IMR-90 (cell line): Measurements from ENCODE around the gene PAMR1. TPM values are rescaled to one million over a fixed set of nuclear protein-coding genes. Genes with fewer than 3 reads are reported as not detected.

Source experiments
- ATAC-seq: fragments of 200-7000 bp; cut with Tn5 transposase; 2 replicates; pipeline ENCODE4 v1.9.1; 2020; ENCODE audit warnings: low read depth, mild to moderate bottlenecking, moderate library complexity
- BruUV-seq: library from RNA; stranded (reverse); fragments of 400-500 nt; replicated peaks from 2 replicates; lab custom pipeline; 2021; lab: Mats Ljungman, UMichigan
- CTCF ChIA-PET: fragments of 300-600 bp; formaldehyde crosslinking; extraction: SDS; loops from one replicate; lab custom pipeline; 2021; ENCODE audit warnings: antibody characterized with exemption; lab: Yijun Ruan, JAX
- POLR2A ChIA-PET: fragments of 300-600 bp; sonication (Branson Sonifier 250); formaldehyde crosslinking; loops from one replicate; lab custom pipeline; 2022; ENCODE audit warnings: antibody characterized with exemption; ENCODE audit not compliant: unreplicated experiment; lab: Charles Lee
- DNase-seq: peaks from one replicate; pipeline ENCODE4 v3.0.0; 2013
- H2AFZ ChIP-seq: replicated peaks from 2 replicates; pipeline ENCODE3; 2013; ENCODE audit warnings: low read length, mild to moderate bottlenecking; ENCODE audit not compliant: poor library complexity
- H2AK5ac ChIP-seq: 2 replicates; pipeline ENCODE4 v1.6.1; 2013; ENCODE audit warnings: low read depth, low read length, inconsistent platforms
- H2AK9ac ChIP-seq: replicated peaks from 2 replicates; pipeline ENCODE3; 2013; ENCODE audit warnings: mild to moderate bottlenecking, low read depth, low read length, moderate library complexity; ENCODE audit not compliant: poor library complexity
- H2BK120ac ChIP-seq: 2 replicates; pipeline ENCODE4 v1.6.1; 2013; ENCODE audit warnings: low read depth, low read length, inconsistent platforms
- H2BK15ac ChIP-seq: 3 replicates; pipeline ENCODE4 v1.6.1; 2013; ENCODE audit warnings: low read depth, low read length, inconsistent platforms
- H2BK20ac ChIP-seq: 2 replicates; pipeline ENCODE4 v1.6.1; 2013; ENCODE audit warnings: low read depth, mild to moderate bottlenecking, inconsistent platforms, low read length, moderate library complexity
- H2BK5ac ChIP-seq: 2 replicates; pipeline ENCODE4 v1.6.1; 2013; ENCODE audit warnings: mild to moderate bottlenecking, low read depth, low read length, inconsistent platforms; ENCODE audit not compliant: poor library complexity, severe bottlenecking
- H3K14ac ChIP-seq: replicated peaks from 2 replicates; pipeline ENCODE4 v1.6.1; 2013; ENCODE audit warnings: low read depth, low read length, inconsistent platforms
- H3K18ac ChIP-seq: 2 replicates; pipeline ENCODE4 v1.6.1; 2013; ENCODE audit warnings: low read depth, low read length, control low read depth
- H3K23ac ChIP-seq: 2 replicates; pipeline ENCODE4 v1.6.1; 2013; ENCODE audit warnings: low read depth, low read length, inconsistent platforms
- H3K27ac ChIP-seq: 2 replicates; pipeline ENCODE4 v1.5.1; 2013; ENCODE audit warnings: mild to moderate bottlenecking, control low read depth, low read length; ENCODE audit not compliant: insufficient read depth
- H3K27me3 ChIP-seq: 2 replicates; pipeline ENCODE4 v1.6.1; 2013; ENCODE audit warnings: low read length; ENCODE audit not compliant: control insufficient read depth, insufficient read depth
- H3K36me3 ChIP-seq: 2 replicates; pipeline ENCODE4 v1.6.1; 2013; ENCODE audit warnings: low read length, mixed read lengths; ENCODE audit not compliant: control insufficient read depth, insufficient read depth
- H3K4ac ChIP-seq: 2 replicates; pipeline ENCODE4 v1.6.1; 2013; ENCODE audit warnings: low read depth, low read length, inconsistent platforms
- H3K4me1 ChIP-seq: 2 replicates; pipeline ENCODE4 v1.6.1; 2013; ENCODE audit warnings: low read length, mixed read lengths; ENCODE audit not compliant: control insufficient read depth, insufficient read depth
- H3K4me2 ChIP-seq: 2 replicates; pipeline ENCODE4 v1.6.1; 2013; ENCODE audit warnings: low read depth, mild to moderate bottlenecking, control low read depth, low read length, moderate library complexity
- H3K4me3 ChIP-seq: 2 replicates; pipeline ENCODE4 v1.5.1; 2013; ENCODE audit warnings: low read depth, mild to moderate bottlenecking, control low read depth, low read length, moderate library complexity; ENCODE audit not compliant: insufficient read depth
- H3K56ac ChIP-seq: 2 replicates; pipeline ENCODE4 v1.6.1; 2013; ENCODE audit warnings: low read length, inconsistent platforms; ENCODE audit not compliant: insufficient read depth; ENCODE audit errors: extremely low read depth
- H3K79me1 ChIP-seq, 2 experiments: 2 replicates each; pipeline ENCODE4 v1.6.1; 2013; ENCODE audit warnings: low read length in 2 of 2, inconsistent platforms in 1 of 2, low read depth in 1 of 2
- H3K9ac ChIP-seq: 2 replicates; pipeline ENCODE4 v1.6.1; 2013; ENCODE audit warnings: low read depth, low read length, control low read depth
- H3K9me1 ChIP-seq: 2 replicates; pipeline ENCODE4 v1.6.1; 2013; ENCODE audit warnings: low read length, inconsistent platforms; ENCODE audit not compliant: insufficient read depth
- H3K9me3 ChIP-seq: 2 replicates; pipeline ENCODE4 v1.6.1; 2013; ENCODE audit warnings: low read length; ENCODE audit not compliant: control insufficient read depth, insufficient read depth
- H4K20me1 ChIP-seq: 2 replicates; pipeline ENCODE4 v1.6.1; 2013; ENCODE audit warnings: low read length, inconsistent platforms; ENCODE audit not compliant: insufficient read depth
- H4K5ac ChIP-seq: 2 replicates; pipeline ENCODE4 v1.6.1; 2013; ENCODE audit warnings: mild to moderate bottlenecking, low read depth, low read length, control low read depth
- H4K8ac ChIP-seq, 2 experiments: 2 replicates each; pipeline ENCODE4 v1.6.1; 2013; ENCODE audit warnings: low read depth in 2 of 2, low read length in 2 of 2, control low read depth in 1 of 2, inconsistent platforms in 1 of 2
- H4K91ac ChIP-seq: 2 replicates; pipeline ENCODE4 v1.6.1; 2013; ENCODE audit warnings: low read depth, low read length, inconsistent platforms; ENCODE audit not compliant: insufficient read depth
- CEBPB ChIP-seq: IDR thresholded peaks from 2 replicates; pipeline ENCODE4 v1.6.1; 2012; ENCODE audit warnings: low read depth, low read length, improper control_type of control experiment
- CHD1 ChIP-seq: IDR thresholded peaks from 2 replicates; pipeline ENCODE4 v1.6.1; 2012; ENCODE audit warnings: low read depth, low read length, improper control_type of control experiment
- FOS ChIP-seq: fragments of 150-350 bp; IDR thresholded peaks from 2 replicates; pipeline ENCODE4 v1.6.1; 2016; ENCODE audit warnings: low read depth, low read length
- MAFK ChIP-seq: IDR thresholded peaks from 2 replicates; pipeline ENCODE4 v1.6.1; 2012; ENCODE audit warnings: low read depth, low read length, improper control_type of control experiment
- MAZ ChIP-seq: IDR thresholded peaks from 2 replicates; pipeline ENCODE4 v1.6.1; 2012; ENCODE audit warnings: low read depth, mild to moderate bottlenecking, low read length, improper control_type of control experiment, moderate library complexity, borderline replicate concordance
- MXI1 ChIP-seq: IDR thresholded peaks from 2 replicates; pipeline ENCODE4 v1.6.1; 2012; ENCODE audit warnings: low read depth, mild to moderate bottlenecking, low read length, moderate library complexity, borderline replicate concordance
- NFE2L2 ChIP-seq: fragments of 150-350 bp; IDR thresholded peaks from 2 replicates; pipeline ENCODE4 v1.6.1; 2016; ENCODE audit warnings: low read depth, mild to moderate bottlenecking, low read length
- POLR2A ChIP-seq: IDR thresholded peaks from 2 replicates; pipeline ENCODE4 v1.6.1; 2012; ENCODE audit warnings: mild to moderate bottlenecking, low read depth, low read length
- RAD21 ChIP-seq: IDR thresholded peaks from 2 replicates; pipeline ENCODE4 v1.6.1; 2012; ENCODE audit warnings: low read length, improper control_type of control experiment
- RCOR1 ChIP-seq: IDR thresholded peaks from 2 replicates; pipeline ENCODE4 v1.6.1; 2012; ENCODE audit warnings: mild to moderate bottlenecking, low read length, improper control_type of control experiment; ENCODE audit not compliant: insufficient replicate concordance
- RFX5 ChIP-seq: IDR thresholded peaks from 2 replicates; pipeline ENCODE4 v1.8.0; 2012; ENCODE audit warnings: low read depth, mild to moderate bottlenecking, low read length, moderate library complexity
- SMC3 ChIP-seq: fragments of 150-350 bp; IDR thresholded peaks from 2 replicates; pipeline ENCODE4 v1.6.1; 2016; ENCODE audit warnings: low read depth, mild to moderate bottlenecking, antibody characterized with exemption, low read length, moderate library complexity
- WGBS, 2 experiments: methylation state at CpG; one replicate each; pipeline versions ENCODE4 v1.1.5 to v1.1.7; 2013; ENCODE audit warnings: missing lambda C conversion rate in 2 of 2; ENCODE audit not compliant: insufficient read length in 1 of 2; ENCODE audit errors: extremely low coverage in 2 of 2; 5-methylcytosine and 5-hydroxymethylcytosine counted together
- dilution Hi-C: fragments of 300-500 bp; cut with HindIII; formaldehyde crosslinking; loops from one replicate; pipeline ENCODE4 v1.14.3; 2018; ENCODE audit warnings: low sequenced_read_pairs; ENCODE audit not compliant: unreplicated experiment
- in situ Hi-C: fragments of 300-500 bp; cut with MboI; formaldehyde crosslinking; loops from 3 replicates; pipeline ENCODE4 v1.14.3; 2019; ENCODE audit warnings: low sequenced_read_pairs, inconsistent platforms, mixed read lengths
- intact Hi-C: fragments of 100-400 bp; cut with micrococcal nuclease; formaldehyde crosslinking; loops from 2 replicates; pipeline ENCODE4 v1.10.0; 2022
- polyA plus RNA-seq, 3 experiments: library from polyadenylated mRNA; depleted of rRNA; stranded (reverse); fragments of >200 nt; gene quantifications; 2 replicates each; pipeline ENCODE4 v1.2.3, GENCODE V29; 2012; ENCODE audit warnings: low replicate concordance in 1 of 3
- total RNA-seq: library from RNA; depleted of rRNA; stranded (reverse); fragments of >200 nt; gene quantifications from 2 replicates; pipeline ENCODE4 v1.2.3, GENCODE V29; 2012
- TF ChIP-seq, protein P1 (sequence below): fragments of 150-350 bp; IDR thresholded peaks from 2 replicates; pipeline ENCODE4 v1.6.1; 2016; ENCODE audit warnings: low read depth, mild to moderate bottlenecking, low read length, moderate library complexity, borderline replicate concordance
- TF ChIP-seq, protein P2 (sequence below): conservative IDR thresholded peaks from 2 replicates; pipeline ENCODE4 v1.5.1; 2012; ENCODE audit warnings: mild to moderate bottlenecking, low read depth, low read length, improper control_type of control experiment
- TF ChIP-seq, protein P3 (sequence below): fragments of 150-350 bp; IDR thresholded peaks from 2 replicates; pipeline ENCODE4 v1.6.1; 2017; ENCODE audit warnings: mild to moderate bottlenecking, antibody characterized with exemption, low read length, low read depth

Gene PAMR1
- total and polyA plus RNA-seq, 2 of the 4 experiments (the other 2 are of a cell fraction) = 70.7 to 80.7 TPM

DNA sequence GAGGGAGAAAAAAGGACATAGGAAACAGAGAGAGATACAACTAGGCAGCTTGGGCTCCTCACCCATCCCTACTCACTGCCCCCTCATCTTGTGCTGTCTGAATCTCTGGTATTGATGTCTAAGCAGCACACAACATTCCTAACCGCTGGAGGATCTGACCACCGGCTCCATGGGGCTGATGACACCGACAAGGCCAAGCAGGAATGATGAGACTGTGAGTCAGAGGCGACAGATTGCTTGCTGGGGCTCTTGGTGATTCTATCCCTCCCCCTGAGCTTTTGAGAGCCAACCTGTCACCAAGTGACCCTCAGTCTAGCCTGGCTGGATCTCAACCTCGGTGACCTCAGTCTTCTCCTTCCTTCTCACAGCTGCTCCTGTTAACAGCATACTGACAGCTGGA is 13.8 kb downstream of the PAMR1 start:
- dilution Hi-C loops (no loop called here), in situ Hi-C loops (no loop called here), intact Hi-C loops (loop anchor here (5.0 kb wide), 1 partner anchor 71 kb away; no protein-coding TSS in a partner anchor)
- Histone ChIP-seq H3K18ac (peak overlapping the region; percentile 40; the same call in 1 of the 2 replicates), H3K4ac (peak overlapping the region; percentile 87), H2BK15ac (peak overlapping the region; percentile 64; the same call in 2 of the 3 replicates), H4K20me1 (peaks cover 3% of the 10 kb centered on the region; the same call in 1 of the 2 replicates), H3K9me3 (peaks cover 3% of the 10 kb centered on the region; the same call in 1 of the 2 replicates), H2BK120ac (peak overlapping the region; percentile 95), H2BK5ac (peak overlapping the region; percentile 80), H3K56ac (no peak overlapping the region), H3K9ac (no peak overlapping the region), H3K4me2 (peak overlapping the region; percentile 11; the same call in 1 of the 2 replicates), H2AK5ac (peak overlapping the region; percentile 95), H2AFZ (peak overlapping the region; percentile 9), H3K27ac (peak overlapping the region; percentile 39), H3K14ac (peak overlapping the region; percentile 61; the same call in 1 of the 2 replicates), H2BK20ac (peak overlapping the region; percentile 87), H3K4me3 (no peak overlapping the region), H3K23ac (peak overlapping the region; percentile 72; the same call in 1 of the 2 replicates), H3K79me1 (peaks cover 18 to 79% of the 10 kb centered on the region in 2 experiments; a peak in 3 of 4 replicates), H4K5ac (no peak overlapping the region; the same call in 1 of the 2 replicates), H3K9me1 (peaks cover 34% of the 10 kb centered on the region), H4K8ac (peak overlapping the region in 1 of 2 experiments; percentile 77; a peak in 3 of 4 replicates), H3K27me3 (no peaks in the 10 kb centered on the region), H3K36me3 (peaks cover 8% of the 10 kb centered on the region), H3K4me1 (peaks cover 14% of the 10 kb centered on the region), H2AK9ac (peak overlapping the region; percentile 38), H4K91ac (peak overlapping the region; percentile 86)
- peak; percentile 91 for DNase-seq
- no TSS peak for BruUV-seq
- CTCF ChIA-PET = no interaction called here
- WGBS, 2 experiments = no CpG with 5 or more reads among the region's 5 CpGs
- POLR2A ChIA-PET = interaction anchor here (1.4 kb wide), 1 partner anchor 14 kb away, joined by 6 read pairs; the partner anchor contains the start of gene PAMR1
- ATAC-seq = peak; percentile 86
- TF ChIP-seq MXI1 (no peak), MAZ (peak; percentile 64), RCOR1 (peak; percentile 90), POLR2A (no peak), RAD21 (peak; percentile 25; the same call in 1 of the 2 replicates), NFE2L2 (no peak), FOS (peak; percentile 91), CEBPB (peak; percentile 61; the same call in 1 of the 2 replicates), CHD1 (no peak), RFX5 (no peak), SMC3 (no peak; the same call in 1 of the 2 replicates), MAFK (no peak)
- TF ChIP-seq, protein P1, sequence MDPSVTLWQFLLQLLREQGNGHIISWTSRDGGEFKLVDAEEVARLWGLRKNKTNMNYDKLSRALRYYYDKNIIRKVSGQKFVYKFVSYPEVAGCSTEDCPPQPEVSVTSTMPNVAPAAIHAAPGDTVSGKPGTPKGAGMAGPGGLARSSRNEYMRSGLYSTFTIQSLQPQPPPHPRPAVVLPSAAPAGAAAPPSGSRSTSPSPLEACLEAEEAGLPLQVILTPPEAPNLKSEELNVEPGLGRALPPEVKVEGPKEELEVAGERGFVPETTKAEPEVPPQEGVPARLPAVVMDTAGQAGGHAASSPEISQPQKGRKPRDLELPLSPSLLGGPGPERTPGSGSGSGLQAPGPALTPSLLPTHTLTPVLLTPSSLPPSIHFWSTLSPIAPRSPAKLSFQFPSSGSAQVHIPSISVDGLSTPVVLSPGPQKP = no peak
- TF ChIP-seq, protein P2, sequence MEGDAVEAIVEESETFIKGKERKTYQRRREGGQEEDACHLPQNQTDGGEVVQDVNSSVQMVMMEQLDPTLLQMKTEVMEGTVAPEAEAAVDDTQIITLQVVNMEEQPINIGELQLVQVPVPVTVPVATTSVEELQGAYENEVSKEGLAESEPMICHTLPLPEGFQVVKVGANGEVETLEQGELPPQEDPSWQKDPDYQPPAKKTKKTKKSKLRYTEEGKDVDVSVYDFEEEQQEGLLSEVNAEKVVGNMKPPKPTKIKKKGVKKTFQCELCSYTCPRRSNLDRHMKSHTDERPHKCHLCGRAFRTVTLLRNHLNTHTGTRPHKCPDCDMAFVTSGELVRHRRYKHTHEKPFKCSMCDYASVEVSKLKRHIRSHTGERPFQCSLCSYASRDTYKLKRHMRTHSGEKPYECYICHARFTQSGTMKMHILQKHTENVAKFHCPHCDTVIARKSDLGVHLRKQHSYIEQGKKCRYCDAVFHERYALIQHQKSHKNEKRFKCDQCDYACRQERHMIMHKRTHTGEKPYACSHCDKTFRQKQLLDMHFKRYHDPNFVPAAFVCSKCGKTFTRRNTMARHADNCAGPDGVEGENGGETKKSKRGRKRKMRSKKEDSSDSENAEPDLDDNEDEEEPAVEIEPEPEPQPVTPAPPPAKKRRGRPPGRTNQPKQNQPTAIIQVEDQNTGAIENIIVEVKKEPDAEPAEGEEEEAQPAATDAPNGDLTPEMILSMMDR = no peak
- TF ChIP-seq, protein P3, sequence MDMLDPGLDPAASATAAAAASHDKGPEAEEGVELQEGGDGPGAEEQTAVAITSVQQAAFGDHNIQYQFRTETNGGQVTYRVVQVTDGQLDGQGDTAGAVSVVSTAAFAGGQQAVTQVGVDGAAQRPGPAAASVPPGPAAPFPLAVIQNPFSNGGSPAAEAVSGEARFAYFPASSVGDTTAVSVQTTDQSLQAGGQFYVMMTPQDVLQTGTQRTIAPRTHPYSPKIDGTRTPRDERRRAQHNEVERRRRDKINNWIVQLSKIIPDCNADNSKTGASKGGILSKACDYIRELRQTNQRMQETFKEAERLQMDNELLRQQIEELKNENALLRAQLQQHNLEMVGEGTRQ = peak; percentile 10; the same call in 1 of the 2 replicates
